Raji (cell line): Measurements from ENCODE around the gene NUP62.

Source experiments
- POLR2A ChIP-seq: IDR thresholded peaks from 2 replicates; pipeline ENCODE4 v1.6.1; 2011; ENCODE audit warnings: low read depth, low read length, control low read depth; ENCODE audit not compliant: insufficient read depth

The NUP62 gene

DNA sequence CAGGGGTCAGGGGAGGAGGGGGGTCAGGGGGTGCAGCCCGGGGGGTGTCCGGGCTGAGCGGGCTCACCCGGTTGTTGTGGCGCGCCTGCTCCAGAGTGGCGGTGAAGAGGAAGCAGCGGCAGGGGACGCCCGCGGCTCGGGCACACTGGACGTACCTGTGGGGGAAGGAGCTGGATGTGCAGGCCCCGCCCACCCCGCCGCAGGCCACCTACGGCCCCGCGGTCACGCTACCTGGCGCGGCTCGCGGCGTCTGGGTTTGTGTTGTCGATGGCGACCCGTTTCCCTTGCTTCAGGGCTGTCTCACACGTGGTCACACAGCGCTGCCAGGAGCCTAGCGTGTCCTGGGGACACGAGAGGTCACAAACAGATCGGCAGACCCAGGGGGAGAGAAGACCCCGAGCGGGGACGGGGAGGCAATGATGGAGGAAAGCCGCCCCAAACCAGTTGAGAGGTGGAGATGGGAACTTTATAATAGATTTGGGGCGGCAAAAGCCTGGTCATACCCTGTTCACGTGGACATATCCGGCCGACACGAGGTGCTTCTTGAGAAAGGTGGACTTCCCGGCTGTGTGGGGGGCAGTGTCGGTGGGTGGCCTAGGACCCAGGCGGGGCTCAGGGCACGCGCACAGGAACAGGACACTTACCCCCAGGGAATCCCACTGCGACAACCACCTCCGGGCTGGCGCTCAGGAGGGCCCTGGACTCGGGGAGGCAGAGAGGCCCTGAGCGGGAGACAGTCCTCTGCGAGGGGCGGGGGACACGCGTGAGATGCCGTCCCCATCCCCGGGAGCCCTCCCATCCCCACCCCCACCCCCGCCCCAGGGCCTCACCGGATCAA is 67.5 kb downstream of the NUP62 start:
- TF ChIP-seq POLR2A = no peak

DNA sequence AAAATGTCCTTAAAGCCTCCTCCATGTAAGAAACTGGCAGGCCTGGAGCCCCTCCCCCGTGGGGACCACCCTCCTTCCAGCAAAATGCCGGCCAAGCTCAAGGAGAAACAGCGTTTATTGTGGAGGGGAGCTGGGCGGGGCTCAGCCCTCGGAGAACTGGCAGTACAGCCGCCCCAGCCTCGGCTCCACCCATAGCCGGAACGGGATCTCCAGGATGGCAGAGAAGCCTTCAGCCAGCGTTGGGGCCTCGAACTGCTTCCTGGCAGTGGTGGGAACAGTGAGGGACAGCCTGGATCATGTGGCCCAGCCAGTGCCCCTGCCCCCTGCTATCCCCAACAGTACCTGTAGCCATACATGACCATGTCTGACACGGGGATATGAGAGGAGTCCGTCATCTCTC is 68.2 kb downstream of the NUP62 start:
- TF ChIP-seq POLR2A = no peak

DNA sequence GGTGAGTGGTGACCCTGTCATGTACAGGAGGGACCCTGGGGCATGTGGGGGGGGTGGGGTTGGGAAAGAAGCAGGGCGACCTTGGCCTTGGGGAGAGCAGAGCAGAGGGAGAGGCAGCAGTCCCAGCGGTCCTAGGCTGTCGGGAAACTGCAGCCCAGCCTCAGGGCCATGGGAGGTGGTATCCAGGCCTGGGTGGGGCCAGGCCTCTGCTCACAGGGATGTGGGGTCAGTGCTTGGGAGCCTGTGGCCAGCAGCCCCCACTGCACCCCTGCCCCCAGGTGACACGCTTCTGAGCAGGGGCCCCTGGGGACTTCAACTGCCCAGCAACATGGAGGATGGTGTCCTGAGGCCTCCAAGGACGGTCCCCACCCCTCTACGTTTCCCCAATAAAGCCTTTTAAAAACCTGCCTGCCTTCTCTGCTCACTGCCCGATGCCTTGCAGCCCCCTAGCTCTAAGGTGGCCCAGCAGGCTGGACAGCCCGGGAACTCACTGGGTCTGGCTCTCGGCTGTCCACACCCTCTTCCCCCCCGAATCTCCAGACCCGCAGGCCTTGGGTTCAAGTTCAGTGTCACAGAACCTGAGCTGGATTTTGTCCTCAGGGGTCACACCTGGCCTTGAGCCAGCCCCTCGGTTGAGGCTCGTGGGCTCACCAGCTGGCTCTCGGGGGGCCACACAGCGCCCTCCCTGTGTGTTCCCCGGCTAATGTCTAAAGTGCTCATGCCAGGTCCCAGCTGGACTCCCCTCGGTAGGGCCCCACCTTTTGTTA is 68.8 kb downstream of the NUP62 start:
- TF ChIP-seq POLR2A = no peak

DNA sequence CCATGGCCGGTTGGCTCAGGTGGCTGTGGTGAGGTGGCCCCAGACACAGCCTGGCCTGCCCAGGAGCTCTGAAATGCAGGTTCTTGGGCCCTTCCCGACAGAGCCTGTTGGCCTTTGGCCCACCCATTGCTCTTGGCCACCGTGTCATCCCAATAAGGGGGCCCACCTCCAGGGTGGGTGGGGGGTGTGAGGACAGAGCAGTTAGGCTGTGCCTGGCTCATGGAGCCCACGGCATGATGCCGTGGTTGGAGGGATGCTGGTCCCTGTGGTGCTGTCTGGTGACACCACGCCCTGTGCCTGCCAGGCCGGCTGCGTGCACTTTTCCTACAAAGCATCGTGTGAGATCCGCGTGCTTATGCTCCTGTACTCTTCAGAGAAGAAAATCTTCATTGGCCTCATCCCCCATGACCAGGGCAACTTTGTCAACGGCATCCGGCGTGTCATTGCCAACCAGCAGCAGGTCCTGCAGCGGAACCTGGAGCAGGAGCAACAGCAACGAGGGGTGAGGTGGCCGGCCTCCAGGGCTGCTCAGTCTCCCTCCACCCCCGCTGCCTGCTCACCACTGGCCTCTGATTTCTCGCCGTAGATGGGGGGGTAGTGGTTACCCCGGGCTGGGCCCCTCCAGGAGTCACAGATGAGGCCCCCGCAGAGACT is 69.5 kb downstream of the NUP62 start:
- TF ChIP-seq POLR2A = no peak

DNA sequence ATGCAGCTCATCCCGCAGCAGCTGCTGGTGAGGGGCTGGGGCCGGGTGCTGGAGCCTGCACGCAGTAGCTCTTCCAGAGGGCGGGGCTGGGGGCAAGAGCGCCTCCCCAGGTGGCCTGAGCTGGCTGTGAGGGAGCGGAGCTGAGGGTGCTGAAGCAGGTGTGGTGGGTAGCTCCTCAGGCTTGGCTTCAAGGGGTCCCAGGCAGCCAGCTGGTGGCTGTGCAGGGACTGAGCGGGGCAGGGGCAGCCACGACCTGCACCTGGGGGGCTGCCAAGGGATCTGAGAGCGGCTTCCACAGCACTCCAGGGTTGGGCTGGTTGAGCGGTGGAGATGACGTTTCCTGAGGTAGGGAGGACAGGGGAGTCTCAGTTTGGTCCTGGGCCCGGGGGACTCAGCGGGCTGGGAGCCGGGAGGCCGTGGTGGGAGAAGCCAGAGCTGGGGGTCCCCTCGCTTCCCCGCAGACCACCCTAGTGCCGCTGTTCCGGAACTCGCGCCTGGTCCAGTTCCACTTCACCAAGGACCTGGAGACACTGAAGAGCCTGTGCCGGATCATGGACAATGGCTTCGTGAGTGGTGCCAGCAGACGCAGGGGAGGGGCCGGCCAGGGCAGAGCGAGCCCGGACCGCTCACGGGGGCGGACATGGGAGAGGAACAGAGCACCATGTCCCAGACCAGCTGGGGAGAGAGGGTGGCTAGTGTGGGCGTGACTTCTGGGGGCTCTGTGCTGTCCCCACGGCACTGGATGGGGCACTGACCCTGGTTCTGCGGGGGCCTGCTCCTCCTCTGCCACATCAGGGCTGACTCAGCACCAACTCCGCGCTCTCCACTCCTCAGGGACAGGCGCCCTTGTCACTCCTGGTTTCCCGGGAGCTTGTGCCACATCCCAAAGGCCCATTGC is 71.0 kb downstream of the NUP62 start:
- TF ChIP-seq POLR2A = peak; percentile 7; the same call in 1 of the 2 replicates

DNA sequence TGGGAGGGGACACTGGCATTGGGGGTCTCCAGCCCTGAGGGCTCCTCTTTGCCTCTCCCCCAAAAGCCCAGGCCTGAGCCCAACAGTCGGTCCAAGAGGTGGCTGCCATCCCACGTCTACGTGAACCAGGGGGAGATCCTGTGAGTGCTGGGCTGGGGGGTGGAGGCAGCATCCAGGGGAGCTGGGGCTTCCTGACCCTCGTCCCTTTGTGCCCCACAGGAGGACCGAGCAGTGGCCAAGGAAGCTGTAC is 71.5 kb downstream of the NUP62 start:
- no peak for TF ChIP-seq POLR2A

DNA sequence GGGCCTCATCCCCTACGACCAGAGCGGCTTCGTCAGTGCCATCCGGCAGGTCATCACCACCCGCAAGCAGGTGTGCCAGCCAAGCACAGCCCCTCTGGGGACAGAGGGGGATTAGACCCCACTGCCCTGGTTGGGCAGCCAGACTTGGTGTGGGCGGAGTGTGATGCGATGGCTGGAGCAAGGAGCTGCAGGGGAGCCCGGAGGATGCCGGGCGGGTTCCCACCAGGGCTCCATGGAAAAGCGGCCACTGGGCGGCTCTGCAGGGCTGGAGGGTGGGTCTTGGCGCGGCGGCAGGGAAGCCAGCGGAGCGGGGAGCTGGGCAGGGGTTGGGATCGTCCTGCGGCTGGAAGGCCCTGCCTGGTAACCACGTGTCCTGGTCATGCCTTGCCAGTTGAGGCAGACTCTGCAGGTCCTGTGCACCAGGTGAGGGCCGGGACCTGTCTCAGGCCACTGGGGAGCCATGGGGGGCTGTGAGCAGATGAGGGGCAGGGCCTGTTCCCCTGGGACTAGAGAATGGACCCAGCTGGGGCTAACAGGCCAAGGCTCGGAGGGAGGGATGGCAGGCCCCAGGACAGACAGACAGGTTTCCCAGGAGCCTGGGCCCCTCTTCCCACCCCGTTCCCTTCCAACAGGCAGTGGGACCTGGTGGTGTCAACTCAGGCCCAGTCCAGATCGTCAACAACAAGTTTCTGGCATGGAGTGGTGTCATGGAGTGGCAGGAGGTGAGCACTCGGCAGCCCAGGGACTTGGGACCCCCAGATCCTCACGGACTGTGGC is 72.1 kb downstream of the NUP62 start:
- TF ChIP-seq POLR2A = no peak
